HepG2 (cell line): ENCODE measurements around the gene SGK1. TPM values are rescaled to one million over a fixed set of nuclear protein-coding genes. Genes with fewer than 3 reads are reported as not detected.
A peak's percentile ranks its signal among the peaks of the same experiment; 100 is the strongest.

Source experiments
- ATAC-seq: fragments of 200-7000 bp; cut with Tn5 transposase; 3 replicates; pipeline ENCODE4 v1.9.1; 2020; ENCODE audit warnings: mild to moderate bottlenecking, moderate library complexity
- BruUV-seq: library from RNA; stranded (reverse); fragments of 400-500 nt; replicated peaks from 2 replicates; lab custom pipeline; 2021; lab: Mats Ljungman, UMichigan
- CTCF ChIA-PET: fragments of 300-600 bp; formaldehyde crosslinking; extraction: SDS; loops from one replicate; lab custom pipeline; 2021; ENCODE audit warnings: low total read pairs, inconsistent platforms, low intra/inter-chr PET ratio; lab: Yijun Ruan, JAX
- POLR2A ChIA-PET: fragments of 350-600 bp; sonication (Branson Sonifier 250); formaldehyde crosslinking; loops from one replicate; lab custom pipeline; 2020; ENCODE audit warnings: antibody characterized with exemption, inconsistent platforms; lab: Yijun Ruan, JAX
- DNase-seq: peaks from one replicate; pipeline ENCODE4 v3.0.0-alpha.2; 2015; ENCODE audit warnings: low spot score
- FAIRE-seq: peaks from 3 replicates; lab custom pipeline; 2011; peaks lifted over from hg19 to GRCh38; lab: Jason Lieb, UNC
- H2AFZ ChIP-seq: one replicate; pipeline ENCODE4 v1.6.1; 2011; ENCODE audit warnings: low read length, inconsistent platforms
- H3K27ac ChIP-seq: fragments of 300-600 bp; 3 replicates; pipeline ENCODE4 v1.8.0; 2011; ENCODE audit warnings: mixed run types, mild to moderate bottlenecking, mixed read lengths, low read length, inconsistent platforms; ENCODE audit not compliant: insufficient read depth; ENCODE audit errors: extremely low read length
- H3K27me3 ChIP-seq, 2 experiments: fragments of 200-600 bp in 1 of 2; 2 replicates in 1 of 2; 3 replicates in 1 of 2; pipeline versions ENCODE4 v1.6.0 to v1.8.0; 2011; ENCODE audit warnings: low read length in 2 of 2, mild to moderate bottlenecking in 2 of 2, moderate library complexity in 2 of 2, inconsistent platforms in 1 of 2; ENCODE audit not compliant: insufficient read depth in 2 of 2, control insufficient read depth in 1 of 2
- H3K36me3 ChIP-seq, 2 experiments: fragments of 200-600 bp in 1 of 2; replicated peaks in 1 of 2; 2 replicates in 1 of 2; 3 replicates in 1 of 2; pipeline versions ENCODE4 v1.5.1 to v1.8.0; 2011; ENCODE audit warnings: low read length in 2 of 2, inconsistent platforms in 1 of 2; ENCODE audit not compliant: insufficient read depth in 2 of 2, control insufficient read depth in 1 of 2
- H3K4me1 ChIP-seq: 2 replicates; pipeline ENCODE4 v1.5.1; 2012; ENCODE audit warnings: low read length, inconsistent platforms; ENCODE audit not compliant: insufficient read depth
- H3K4me2 ChIP-seq: 2 replicates; pipeline ENCODE4 v1.6.0; 2011; ENCODE audit warnings: low read depth, low read length, inconsistent platforms
- H3K4me3 ChIP-seq, 3 experiments: fragments of 200-600 bp in 1 of 3; sonication (generic), shearing (Covaris generic) in 1 of 3; replicated peaks in 1 of 3; 2 replicates each; pipeline ENCODE4 v1.5.1; 2011 to 2016; ENCODE audit warnings: low read length in 3 of 3, inconsistent platforms in 2 of 3, low read depth in 2 of 3, mild to moderate bottlenecking in 2 of 3, control low read depth in 1 of 3, mixed read lengths in 1 of 3; ENCODE audit not compliant: insufficient read depth in 1 of 3
- H3K79me2 ChIP-seq: one replicate; pipeline ENCODE4 v1.6.1; 2011; ENCODE audit warnings: low read length, inconsistent platforms; ENCODE audit not compliant: insufficient read depth
- H3K9ac ChIP-seq: 2 replicates; pipeline ENCODE4 v1.6.0; 2011; ENCODE audit warnings: mild to moderate bottlenecking, low read depth, low read length, inconsistent platforms; ENCODE audit not compliant: insufficient read depth
- H3K9me3 ChIP-seq: 2 replicates; pipeline ENCODE4 v1.5.1; 2012; ENCODE audit warnings: mild to moderate bottlenecking, low read length
- H4K20me1 ChIP-seq: 2 replicates; pipeline ENCODE4 v1.6.0; 2011; ENCODE audit warnings: inconsistent platforms, mild to moderate bottlenecking, low read length, moderate library complexity; ENCODE audit not compliant: insufficient read depth
- ADNP ChIP-seq: sonication (generic); formaldehyde crosslinking; IDR thresholded peaks from 2 replicates; pipeline ENCODE4 v1.4.0; 2020; ENCODE audit warnings: missing genetic modification reagents
- AGO2 ChIP-seq: fragments of 200-400 bp; formaldehyde crosslinking; optimal IDR thresholded peaks from 2 replicates; pipeline ENCODE3; 2017; ENCODE audit warnings: mild to moderate bottlenecking, low read depth, low read length, moderate library complexity
- ATM ChIP-seq: fragments of 450-650 bp; IDR thresholded peaks from 2 replicates; pipeline ENCODE4 v1.7.1; 2017; ENCODE audit warnings: mild to moderate bottlenecking, borderline replicate concordance
- IKZF1 ChIP-seq: fragments of 450-650 bp; IDR thresholded peaks from 2 replicates; pipeline ENCODE4 v1.7.1; 2016
- MED13 ChIP-seq: sonication (generic); formaldehyde crosslinking; IDR thresholded peaks from 2 replicates; pipeline ENCODE4 v1.5.0; 2020; ENCODE audit warnings: missing genetic modification reagents
- NFE2L2 ChIP-seq: fragments of 150-350 bp; IDR thresholded peaks from 2 replicates; pipeline ENCODE4 v1.6.1; 2014; ENCODE audit warnings: low read length
- RERE ChIP-seq: IDR thresholded peaks from 2 replicates; pipeline ENCODE4 v1.6.1; 2016; ENCODE audit warnings: low read depth, missing genetic modification reagents, missing compliant biosample characterization
- SNAPC5 ChIP-seq: sonication (generic); formaldehyde crosslinking; IDR thresholded peaks from 2 replicates; pipeline ENCODE4 v1.8.1; 2023; ENCODE audit warnings: mild to moderate bottlenecking, missing genetic modification reagents, borderline replicate concordance
- TCF12 ChIP-seq, 2 experiments: fragments of 450-650 bp in 1 of 2; sonication (generic) in 1 of 2; formaldehyde crosslinking in 1 of 2; IDR thresholded peaks; 2 replicates each; pipeline versions ENCODE4 v1.6.1 to v1.8.0; 2017 to 2022; ENCODE audit warnings: antibody characterized with exemption in 1 of 2, mild to moderate bottlenecking in 1 of 2, missing genetic modification reagents in 1 of 2, moderate library complexity in 1 of 2
- ZBTB20 ChIP-seq: sonication (generic); formaldehyde crosslinking; IDR thresholded peaks from 2 replicates; pipeline ENCODE4 v1.8.1; 2023; ENCODE audit warnings: missing genetic modification reagents, low read depth, mild to moderate bottlenecking, borderline replicate concordance
- ZFP62 ChIP-seq: sonication (generic); formaldehyde crosslinking; IDR thresholded peaks from 2 replicates; pipeline ENCODE4 v1.4.0; 2020; ENCODE audit warnings: missing genetic modification reagents
- ZNF10 ChIP-seq: sonication (generic); formaldehyde crosslinking; IDR thresholded peaks from 2 replicates; pipeline ENCODE4 v1.4.0; 2020; ENCODE audit warnings: mild to moderate bottlenecking, low read depth, missing genetic modification reagents, borderline replicate concordance
- ZNF274 ChIP-seq: sonication (generic); formaldehyde crosslinking; IDR thresholded peaks from 2 replicates; pipeline ENCODE4 v1.5.1; 2020; ENCODE audit warnings: mild to moderate bottlenecking, missing genetic modification reagents
- ZNF614 ChIP-seq: IDR thresholded peaks from 2 replicates; pipeline ENCODE4 v1.6.1; 2018; ENCODE audit warnings: missing biosample characterization, missing genetic modification reagents, inconsistent platforms, borderline replicate concordance
- ZNF83 ChIP-seq: sonication (generic); formaldehyde crosslinking; IDR thresholded peaks from 2 replicates; pipeline ENCODE4 v1.4.0; 2020; ENCODE audit warnings: missing genetic modification reagents, mild to moderate bottlenecking, borderline replicate concordance
- WGBS: methylation state at CpG from one replicate; pipeline ENCODE4 v1.1.6; 2017; ENCODE audit warnings: low lambda C conversion rate; 5-methylcytosine and 5-hydroxymethylcytosine counted together
- in situ Hi-C: cut with HindIII; loops from 2 replicates; pipeline ENCODE4 v1.10.0; 2017; ENCODE audit warnings: low pct_unique_long_range_greater_than_20kb; ENCODE audit not compliant: extremely low pct_ligation_motif_present
- intact Hi-C: fragments of 100-400 bp; cut with micrococcal nuclease; formaldehyde crosslinking; loops from one replicate; pipeline ENCODE4 v1.10.0; 2022; ENCODE audit not compliant: unreplicated experiment
- polyA plus RNA-seq, 8 experiments: library from polyadenylated mRNA; depleted of rRNA in 3 of 8; stranded (reverse) in 7 of 8; unstranded in 1 of 8; fragments of >200 nt; fragmentation: Illumina TruSeq in 4 of 8; extraction: Trizol in 4 of 8; gene quantifications; 2 replicates each; pipeline versions ENCODE4 v1.2.1 to v1.2.3, GENCODE V29; 2011 to 2016; ENCODE audit warnings: low read depth in 4 of 8, missing spikeins in 1 of 8, mixed read lengths in 1 of 8; ENCODE audit not compliant: insufficient read depth in 1 of 8
- total RNA-seq, 5 experiments: library from RNA; depleted of rRNA; stranded (reverse); fragments of >200 nt; fragmentation: Illumina TruSeq; extraction: Trizol; gene quantifications; 2 replicates each; pipeline ENCODE4 v1.2.3, GENCODE V29; 2016; ENCODE audit warnings: low read depth in 1 of 5

Gene SGK1
- total and polyA plus RNA-seq, 2 of the 13 experiments (the other 11 are each of a cell fraction or from before 2014, with no cell fraction given), result 56.1 to 56.2 TPM

GRCh38 chr6:134174672-134175531 is 143.0 kb downstream of the SGK1 start:
- BruUV-seq, result no TSS peak
- H3K36me3 ChIP-seq, result peaks cover 19 to 36% of the 10 kb centered on the region in 2 experiments
- H3K79me2 ChIP-seq, result peaks cover 24% of the 10 kb centered on the region
- H3K9ac ChIP-seq, result peak overlapping the region; percentile 88
- POLR2A ChIA-PET, result interaction anchor here (1.7 kb wide), 1 partner anchor 24 kb away, joined by 11 read pairs; no protein-coding TSS in a partner anchor
- intact Hi-C loops (loop anchor here (1.0 to 10.0 kb wide), 8 partner anchors 19 to 707 kb away; no protein-coding TSS in a partner anchor), in situ Hi-C loops (loop anchor here (5.0 to 25.0 kb wide), 2 partner anchors 262 to 467 kb away; no protein-coding TSS in a partner anchor)
- H3K9me3 ChIP-seq, result no peaks in the 10 kb centered on the region
- no peak overlapping the region for H2AFZ ChIP-seq
- peak overlapping the region; percentile 75 for H3K4me2 ChIP-seq
- no peaks in the 10 kb centered on the region; a peak in 1 of 5 replicates for H3K27me3 ChIP-seq
- H3K4me3 ChIP-seq, result peak overlapping the region; percentile 77 to 82 (median 78)
- peak; percentile 87 for DNase-seq
- H3K4me1 ChIP-seq, result peaks cover 69% of the 10 kb centered on the region
- peaks cover 39% of the 10 kb centered on the region for H4K20me1 ChIP-seq
- 1% methylated on average over 58 of the region's 100 CpGs for WGBS
- peak overlapping the region; percentile 86 for H3K27ac ChIP-seq
- CTCF ChIA-PET, result interaction anchor here (1.4 to 5.4 kb wide), 4 partner anchors 18 to 648 kb away, joined by 5 to 78 read pairs (median 16); no protein-coding TSS in a partner anchor
- FAIRE-seq, result no peak
- peak; percentile 93 for ATAC-seq
- TF ChIP-seq ZNF274 (CRISPR knock-in tag) (no peak; the same call in 1 of the 2 replicates), ZNF83 (CRISPR knock-in tag) (no peak; the same call in 1 of the 2 replicates), RERE (CRISPR knock-in tag) (no peak; the same call in 1 of the 2 replicates), ZBTB20 (0 out of 2 replicates have a peak, but pooled peaks have one; percentile 24), ADNP (no peak), ATM (no peak), AGO2 (peak; percentile 76), ZFP62 (CRISPR knock-in tag) (0 out of 2 replicates have a peak, but pooled peaks have one; percentile 25), MED13 (peak; percentile 41; the same call in 1 of the 2 replicates), SNAPC5 (CRISPR knock-in tag) (no peak; the same call in 1 of the 2 replicates), IKZF1 (no peak), ZNF614 (CRISPR knock-in tag) (peak; percentile 85), ZNF10 (CRISPR knock-in tag) (no peak), TCF12 (IDR thresholded peaks at IDR 0.05) (no peak), TCF12 (CRISPR knock-in tag; IDR thresholded peaks at IDR 0.05) (peak; percentile 78; the same call in 1 of the 2 replicates), NFE2L2 (0 out of 2 replicates have a peak, but pooled peaks have one; percentile 13)
